Lung (tissue), 12 donors: Measurements from ENCODE around the gene RRP8. TPM values are rescaled to one million over a fixed set of nuclear protein-coding genes. Genes with fewer than 3 reads are reported as not detected.

Experiments
- ATAC-seq: fragments of 200-7000 bp; cut with Tn5 transposase; one replicate; pipeline ENCODE4 v1.9.1; 2020; ENCODE audit warnings: moderate number of reproducible peaks; ENCODE audit not compliant: insufficient read depth, low FRiP score
- DNase-seq, 3 donors: peaks; one replicate each; pipeline ENCODE4 v3.0.0-alpha.2; 2013 to 2017
- H3K27ac ChIP-seq, 2 donors: one replicate each; pipeline ENCODE4 v1.5.1; 2013; ENCODE audit warnings: mild to moderate bottlenecking in 2 of 2, moderate library complexity in 2 of 2, control low read depth in 1 of 2, inconsistent platforms in 1 of 2, low read depth in 1 of 2, low read length in 1 of 2
- H3K27me3 ChIP-seq, 3 donors: one replicate each; pipeline ENCODE4 v1.5.1; 2013; ENCODE audit warnings: low read length in 2 of 3; ENCODE audit not compliant: control insufficient read depth in 3 of 3, insufficient read depth in 3 of 3
- H3K36me3 ChIP-seq, 4 donors: one replicate each; pipeline ENCODE4 v1.5.1; 2013; ENCODE audit warnings: low read length in 4 of 4, mild to moderate bottlenecking in 1 of 4, moderate library complexity in 1 of 4; ENCODE audit not compliant: control insufficient read depth in 4 of 4, insufficient read depth in 4 of 4
- H3K4me1 ChIP-seq, 5 donors: one replicate each; pipeline ENCODE4 v1.5.1; 2013; ENCODE audit warnings: low read length in 5 of 5, mild to moderate bottlenecking in 2 of 5, moderate library complexity in 1 of 5; ENCODE audit not compliant: control insufficient read depth in 5 of 5, insufficient read depth in 5 of 5
- H3K4me3 ChIP-seq: one replicate; pipeline ENCODE4 v1.5.1; 2013; ENCODE audit warnings: mild to moderate bottlenecking, control low read depth, moderate library complexity
- H3K9ac ChIP-seq, 2 donors: one replicate each; pipeline ENCODE4 v1.5.1; 2013; ENCODE audit warnings: low read length in 2 of 2, control low read depth in 1 of 2; ENCODE audit not compliant: insufficient read depth in 1 of 2
- H3K9me3 ChIP-seq, 4 donors: one replicate each; pipeline ENCODE4 v1.5.1; 2013; ENCODE audit warnings: low read length in 3 of 4, mild to moderate bottlenecking in 1 of 4, moderate library complexity in 1 of 4; ENCODE audit not compliant: control insufficient read depth in 4 of 4, insufficient read depth in 3 of 4
- WGBS, 2 donors: extraction: QIAGEN DNeasy Blood & Tissue Kit; methylation state at CpG; one replicate each; pipeline ENCODE4 v1.1.7; 2013; 5-methylcytosine and 5-hydroxymethylcytosine counted together
- polyA plus RNA-seq, 2 donors: library from polyadenylated mRNA; stranded (reverse); fragments of 200-250 nt; gene quantifications; one replicate each; pipeline ENCODE4 v1.2.1, GENCODE V29; 2013
- total RNA-seq, 2 donors: library from RNA; depleted of rRNA in 1 of 2; stranded (reverse); fragments of >200 nt in 1 of 2; gene quantifications; one replicate each; pipeline ENCODE4 v1.2.1, GENCODE V29; 2014 to 2021
- TF ChIP-seq, protein P1 (sequence below): IDR thresholded peaks from 2 replicates; pipeline ENCODE4 v1.5.1; 2012; ENCODE audit warnings: mild to moderate bottlenecking; ENCODE audit errors: control extremely low read depth, extremely low read depth
- donor health status: control.
- donor health status: control.
- donor health status: Bipolar disorder and iron deficiency.
- donor health status: healthy.
- donor health status: DM: yes; HTN: yes; CAD: no.

RRP8 gene
- total and polyA plus RNA-seq, 4 donors = 15.0 to 19.1 (median 16.8) TPM

DNA sequence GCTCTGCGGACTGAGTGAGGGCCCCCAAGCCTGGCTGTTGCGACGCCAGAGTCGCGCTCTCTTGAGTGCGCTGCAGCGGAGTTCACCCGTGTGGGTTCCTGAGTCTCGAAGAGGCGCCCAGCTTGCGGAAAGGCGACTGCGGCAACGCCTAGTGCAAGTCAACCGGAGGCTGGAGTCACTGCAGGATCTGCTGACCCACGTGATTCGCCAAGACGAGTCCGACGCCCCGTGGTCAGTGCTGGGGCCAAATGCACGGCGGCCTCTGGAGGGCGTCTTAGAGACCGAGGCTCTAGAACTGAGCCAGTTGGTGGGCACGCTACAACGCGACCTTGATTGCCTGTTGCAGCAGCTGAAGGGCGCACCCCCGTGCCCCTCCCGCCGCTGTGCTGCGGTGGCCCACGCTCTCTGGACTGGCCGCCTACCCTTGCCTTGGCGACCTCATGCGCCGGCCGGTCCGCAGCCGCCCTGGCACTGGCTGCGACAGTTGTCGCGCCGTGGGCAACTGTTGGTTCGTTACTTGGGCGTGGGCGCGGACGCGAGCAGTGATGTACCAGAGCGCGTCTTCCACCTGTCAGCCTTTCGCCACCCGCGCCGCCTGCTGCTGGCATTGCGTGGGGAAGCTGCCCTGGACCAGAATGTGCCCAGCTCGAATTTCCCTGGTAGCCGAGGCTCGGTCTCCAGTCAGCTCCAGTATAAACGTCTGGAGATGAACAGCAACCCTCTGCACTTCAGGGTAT, 32.6 kb downstream of the RRP8 start:
- Histone ChIP-seq H3K4me1 (peaks cover 4 to 17% (median 7%) of the 10 kb centered on the region in 5 donors), H3K27me3 (peaks cover 0 to 5% (median 0%) of the 10 kb centered on the region in 3 donors), H3K9ac (no peak overlapping the region), H3K27ac (no peak overlapping the region), H3K4me3 (no peak overlapping the region), H3K36me3 (peaks cover 0 to 2% (median 0%) of the 10 kb centered on the region in 4 donors), H3K9me3 (no peaks in the 10 kb centered on the region)
- WGBS, 2 donors = 72 to 90% methylated on average over 62 of the region's 62 CpGs
- TF ChIP-seq, protein P1, sequence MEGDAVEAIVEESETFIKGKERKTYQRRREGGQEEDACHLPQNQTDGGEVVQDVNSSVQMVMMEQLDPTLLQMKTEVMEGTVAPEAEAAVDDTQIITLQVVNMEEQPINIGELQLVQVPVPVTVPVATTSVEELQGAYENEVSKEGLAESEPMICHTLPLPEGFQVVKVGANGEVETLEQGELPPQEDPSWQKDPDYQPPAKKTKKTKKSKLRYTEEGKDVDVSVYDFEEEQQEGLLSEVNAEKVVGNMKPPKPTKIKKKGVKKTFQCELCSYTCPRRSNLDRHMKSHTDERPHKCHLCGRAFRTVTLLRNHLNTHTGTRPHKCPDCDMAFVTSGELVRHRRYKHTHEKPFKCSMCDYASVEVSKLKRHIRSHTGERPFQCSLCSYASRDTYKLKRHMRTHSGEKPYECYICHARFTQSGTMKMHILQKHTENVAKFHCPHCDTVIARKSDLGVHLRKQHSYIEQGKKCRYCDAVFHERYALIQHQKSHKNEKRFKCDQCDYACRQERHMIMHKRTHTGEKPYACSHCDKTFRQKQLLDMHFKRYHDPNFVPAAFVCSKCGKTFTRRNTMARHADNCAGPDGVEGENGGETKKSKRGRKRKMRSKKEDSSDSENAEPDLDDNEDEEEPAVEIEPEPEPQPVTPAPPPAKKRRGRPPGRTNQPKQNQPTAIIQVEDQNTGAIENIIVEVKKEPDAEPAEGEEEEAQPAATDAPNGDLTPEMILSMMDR = no peak
- ATAC-seq = no peak
- no peak for DNase-seq

DNA sequence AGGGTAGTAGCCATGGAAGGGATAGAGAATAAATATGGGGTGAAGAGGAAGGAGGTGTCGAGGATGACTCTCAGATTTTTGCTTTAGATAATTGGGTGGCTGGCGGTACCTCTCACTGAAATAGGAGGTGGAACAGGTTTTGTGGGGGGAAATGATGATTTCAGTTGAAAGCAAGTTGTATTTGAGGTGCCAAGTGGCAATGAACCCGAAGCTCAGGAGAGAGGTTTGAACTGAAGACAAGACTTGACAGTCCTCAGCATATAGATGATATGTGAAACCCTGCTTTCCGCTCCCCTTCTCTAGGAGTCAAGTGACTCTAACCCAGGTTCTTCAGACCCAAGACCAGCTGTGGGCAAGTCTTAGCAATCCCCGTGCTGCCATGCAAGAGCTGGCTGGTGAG, 33.7 kb downstream of the RRP8 start:
- DNase-seq (no peak), ATAC-seq (no peak)
- peaks cover 0 to 5% (median 0%) of the 10 kb centered on the region in 3 donors for H3K27me3 ChIP-seq
- TF ChIP-seq, protein P1 = no peak
- WGBS, 2 donors = 84 to 95% methylated on average over 5 of the region's 5 CpGs
- peaks cover 4 to 11% (median 7%) of the 10 kb centered on the region in 5 donors for H3K4me1 ChIP-seq
- no peak overlapping the region for H3K9ac ChIP-seq
- H3K36me3 ChIP-seq = peaks cover 0 to 2% (median 0%) of the 10 kb centered on the region in 4 donors
- H3K27ac ChIP-seq = no peak overlapping the region
- no peaks in the 10 kb centered on the region for H3K9me3 ChIP-seq
- no peak overlapping the region for H3K4me3 ChIP-seq

DNA sequence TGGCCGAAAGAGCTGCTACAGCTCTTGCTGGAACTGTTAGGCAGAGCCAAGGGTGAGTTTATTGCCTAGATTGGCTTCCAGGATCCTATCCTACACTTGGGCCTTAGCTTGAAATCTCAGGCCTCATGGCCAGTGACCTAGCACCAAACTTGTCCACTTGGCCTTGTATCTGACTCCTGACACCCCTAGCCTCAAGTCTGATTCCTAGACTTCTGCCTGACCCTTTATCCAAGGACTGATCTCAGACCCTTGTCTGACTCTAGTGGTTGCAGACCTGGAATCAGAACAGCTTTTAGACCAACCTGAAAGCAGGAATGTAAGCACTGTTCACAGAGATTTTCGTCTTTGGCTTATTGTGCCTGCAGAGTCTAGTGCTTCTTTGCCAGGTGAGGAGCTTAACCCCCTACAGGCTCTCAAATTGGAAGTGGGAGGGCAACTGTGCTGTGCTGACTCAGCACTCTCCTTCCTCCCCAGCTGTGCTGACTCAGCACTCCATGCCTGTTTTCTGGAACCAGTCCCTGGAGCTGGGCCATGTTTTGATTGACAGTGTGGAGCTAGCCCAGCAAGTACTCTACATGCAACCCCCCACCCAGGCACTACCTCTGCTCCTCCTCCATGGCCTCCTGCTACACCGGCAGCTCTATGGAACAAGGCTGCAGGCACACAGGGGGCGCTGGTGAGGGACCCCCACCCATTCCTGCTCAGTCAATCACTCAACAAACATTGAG, 35.1 kb downstream of the RRP8 start:
- Histone ChIP-seq H3K27ac (no peak overlapping the region), H3K4me3 (no peak overlapping the region), H3K27me3 (peaks cover 0 to 5% (median 0%) of the 10 kb centered on the region in 3 donors), H3K9me3 (no peaks in the 10 kb centered on the region), H3K36me3 (peaks cover 0 to 9% (median 0%) of the 10 kb centered on the region in 4 donors), H3K9ac (no peak overlapping the region), H3K4me1 (peaks cover 4 to 11% (median 7%) of the 10 kb centered on the region in 5 donors)
- TF ChIP-seq, protein P1 = no peak
- DNase-seq (peak; percentile 89 to 93 (median 90)), ATAC-seq (no peak)
- 62 to 79% methylated on average over 4 of the region's 4 CpGs for WGBS, 2 donors
